Neural cell (in vitro differentiated cells): ENCODE results near the gene SCGB1C2. TPM values are rescaled to one million over a fixed set of nuclear protein-coding genes. Genes with fewer than 3 reads are reported as not detected.
"Not testable (repeated sequence)": the region's sequence is repeated elsewhere in the genome, so short reads cannot be mapped to it uniquely, and the experiment has no call there.

Experiments used
- H2AFZ ChIP-seq: fragments of 200-600, 300-800 bp; sonication (generic), shearing (Covaris generic); 2 replicates; pipeline ENCODE4 v1.6.0; 2014; ENCODE audit warnings: low read depth, mild to moderate bottlenecking, antibody characterized with exemption, low read length, moderate library complexity
- H3F3A ChIP-seq: fragments of 200-600 bp; shearing (Covaris generic); 2 replicates; pipeline ENCODE4 v1.6.1; 2016; ENCODE audit warnings: mild to moderate bottlenecking, moderate library complexity, mixed read lengths, antibody characterized with exemption, low read length; ENCODE audit not compliant: insufficient read depth, poor library complexity, severe bottlenecking
- H3K27ac ChIP-seq: fragments of 200-600, 300-800 bp; sonication (generic), shearing (Covaris generic); 2 replicates; pipeline ENCODE4 v1.5.1; 2014; ENCODE audit warnings: mild to moderate bottlenecking, low read length, moderate library complexity
- H3K27me3 ChIP-seq: fragments of 300-800, 200-600 bp; sonication (generic), shearing (Covaris generic); 2 replicates; pipeline ENCODE4 v1.6.0; 2014; ENCODE audit warnings: mild to moderate bottlenecking, low read depth, low read length, moderate library complexity; ENCODE audit not compliant: insufficient read depth
- H3K36me3 ChIP-seq: fragments of 300-800, 200-600 bp; sonication (generic), shearing (Covaris generic); 2 replicates; pipeline ENCODE4 v1.5.1; 2014; ENCODE audit warnings: mild to moderate bottlenecking, antibody characterized with exemption, low read length, moderate library complexity; ENCODE audit not compliant: insufficient read depth
- H3K4me2 ChIP-seq: fragments of 300-800, 200-600 bp; sonication (generic), shearing (Covaris generic); 2 replicates; pipeline ENCODE4 v1.6.0; 2014; ENCODE audit warnings: mild to moderate bottlenecking, low read length
- H3K4me3 ChIP-seq: fragments of 300-800, 200-600 bp; sonication (generic), shearing (Covaris generic); 2 replicates; pipeline ENCODE4 v1.5.1; 2014; ENCODE audit warnings: mild to moderate bottlenecking, low read length, moderate library complexity
- H3K79me2 ChIP-seq: fragments of 200-600 bp; shearing (Covaris generic); replicated peaks from 2 replicates; pipeline ENCODE4 v1.6.0; 2014; ENCODE audit warnings: mild to moderate bottlenecking, low read length, moderate library complexity; ENCODE audit not compliant: insufficient read depth
- H3K9ac ChIP-seq: fragments of 300-800, 200-600 bp; sonication (generic), shearing (Covaris generic); 2 replicates; pipeline ENCODE4 v1.6.1; 2016; ENCODE audit warnings: mild to moderate bottlenecking, low read length, mixed read lengths
- H3K9me2 ChIP-seq: fragments of 200-600 bp; shearing (Covaris generic); 2 replicates; pipeline ENCODE4 v1.6.1; 2016; ENCODE audit warnings: mild to moderate bottlenecking, low read length, mixed read lengths; ENCODE audit not compliant: insufficient read depth
- H3K9me3 ChIP-seq: fragments of 200-600, 300-800 bp; sonication (generic), shearing (Covaris generic); 2 replicates; pipeline ENCODE4 v1.6.1; 2016; ENCODE audit warnings: mild to moderate bottlenecking, mixed run types, low read length, moderate library complexity, mixed read lengths
- H4K20me1 ChIP-seq: fragments of 200-600 bp; shearing (Covaris generic); 2 replicates; pipeline ENCODE4 v1.6.1; 2016; ENCODE audit warnings: mild to moderate bottlenecking, mixed run types; ENCODE audit not compliant: insufficient read depth
- CTCF ChIP-seq: fragments of 450-650 bp; IDR thresholded peaks from 2 replicates; pipeline ENCODE4 v1.5.1; 2014; ENCODE audit warnings: antibody characterized with exemption, mild to moderate bottlenecking, moderate library complexity; ENCODE audit not compliant: poor library complexity, severe bottlenecking
- EP300 ChIP-seq: fragments of 450-650 bp; conservative IDR thresholded peaks from 2 replicates; pipeline ENCODE4 v1.6.1; 2014; ENCODE audit warnings: antibody characterized with exemption, mild to moderate bottlenecking, moderate library complexity; ENCODE audit not compliant: poor library complexity, severe bottlenecking
- EZH2 ChIP-seq: fragments of 200-600, 300-800 bp; shearing (Covaris generic), sonication (generic); IDR thresholded peaks from 2 replicates; pipeline ENCODE4 v1.6.1; 2014; ENCODE audit warnings: antibody characterized with exemption, low read length, borderline replicate concordance, mild to moderate bottlenecking; ENCODE audit not compliant: insufficient read depth, poor library complexity, severe bottlenecking
- MXI1 ChIP-seq: fragments of 450-650 bp; conservative IDR thresholded peaks from 2 replicates; pipeline ENCODE4 v1.6.1; 2014; ENCODE audit warnings: antibody characterized with exemption, mild to moderate bottlenecking; ENCODE audit not compliant: poor library complexity, severe bottlenecking
- POLR2AphosphoS5 ChIP-seq: IDR thresholded peaks from 2 replicates; pipeline ENCODE4 v1.6.1; 2012
- RAD21 ChIP-seq: fragments of 450-650 bp; conservative IDR thresholded peaks from 2 replicates; pipeline ENCODE4 v1.6.1; 2014; ENCODE audit warnings: antibody characterized with exemption, mild to moderate bottlenecking, moderate library complexity
- REST ChIP-seq: IDR thresholded peaks from 2 replicates; pipeline ENCODE4 v1.6.1; 2012; ENCODE audit warnings: borderline replicate concordance
- SMC3 ChIP-seq: fragments of 450-650 bp; conservative IDR thresholded peaks from 2 replicates; pipeline ENCODE4 v1.6.1; 2014; ENCODE audit warnings: antibody characterized with exemption, mild to moderate bottlenecking, moderate library complexity; ENCODE audit not compliant: poor library complexity
- TAF1 ChIP-seq: IDR thresholded peaks from 2 replicates; pipeline ENCODE4 v1.6.1; 2012; ENCODE audit warnings: low read depth
- polyA plus RNA-seq: library from polyadenylated mRNA; depleted of rRNA; stranded (reverse); fragments of >200 nt; gene quantifications from 2 replicates; pipeline ENCODE4 v1.2.3, GENCODE V29; 2014

SCGB1C2 gene
- polyA plus RNA-seq, 1 donor from 2014 or later: not detected

- not testable (repeated sequence) for H3K27me3 ChIP-seq, H3F3A ChIP-seq, H3K36me3 ChIP-seq, H3K9ac ChIP-seq, H3K79me2 ChIP-seq, H3K27ac ChIP-seq, H3K4me2 ChIP-seq, H3K9me2 ChIP-seq, H3K4me3 ChIP-seq, H4K20me1 ChIP-seq, H3K9me3 ChIP-seq, H2AFZ ChIP-seq
Measured at GRCh38 chr17:168614-169013, 31.2 kb downstream of the SCGB1C2 start.

- no peak overlapping the region for H3K4me2 ChIP-seq
- H3F3A ChIP-seq: no peaks in the 10 kb centered on the region
- H3K27me3 ChIP-seq: no peaks in the 10 kb centered on the region
- no peak overlapping the region for H2AFZ ChIP-seq
- TF ChIP-seq EZH2 (no peak), MXI1 (no peak), SMC3 (no peak), RAD21 (no peak), POLR2AphosphoS5 (no peak), CTCF (no peak), REST (no peak), EP300 (no peak), TAF1 (no peak)
- H3K79me2 ChIP-seq: no peaks in the 10 kb centered on the region
- no peaks in the 10 kb centered on the region for H3K9me2 ChIP-seq
- no peaks in the 10 kb centered on the region for H3K36me3 ChIP-seq
- H3K4me3 ChIP-seq: no peak overlapping the region
- H3K27ac ChIP-seq: no peak overlapping the region
- no peaks in the 10 kb centered on the region for H4K20me1 ChIP-seq
- H3K9me3 ChIP-seq: no peaks in the 10 kb centered on the region
- no peak overlapping the region for H3K9ac ChIP-seq
Measured at GRCh38 chr17:170130-170670, 32.8 kb downstream of the SCGB1C2 start.

- Histone ChIP-seq H3F3A (no peaks in the 10 kb centered on the region), H3K4me3 (no peak overlapping the region), H3K9me2 (no peaks in the 10 kb centered on the region), H4K20me1 (no peaks in the 10 kb centered on the region), H3K27ac (no peak overlapping the region), H3K36me3 (no peaks in the 10 kb centered on the region), H2AFZ (no peak overlapping the region), H3K27me3 (no peaks in the 10 kb centered on the region), H3K79me2 (no peaks in the 10 kb centered on the region), H3K9ac (no peak overlapping the region), H3K9me3 (no peaks in the 10 kb centered on the region), H3K4me2 (no peak overlapping the region)
- TF ChIP-seq MXI1: no peak
- TF ChIP-seq RAD21: no peak
- TF ChIP-seq SMC3: no peak
- no peak for TF ChIP-seq EZH2
- TF ChIP-seq TAF1: no peak
- no peak for TF ChIP-seq EP300
- no peak for TF ChIP-seq POLR2AphosphoS5
Measured at GRCh38 chr17:171871-172270, 34.5 kb downstream of the SCGB1C2 start.
